ENCODE data around the gene TNP2. TPM values are rescaled to one million over a fixed set of nuclear protein-coding genes. Genes with fewer than 3 reads are reported as not detected.
"Not testable (repeated sequence)": the region's sequence is repeated elsewhere in the genome, so short reads cannot be mapped to it uniquely, and the experiment has no call there.

Gene TNP2
- total RNA-seq, 1 donor from 2014 or later, result not detected

DNA sequence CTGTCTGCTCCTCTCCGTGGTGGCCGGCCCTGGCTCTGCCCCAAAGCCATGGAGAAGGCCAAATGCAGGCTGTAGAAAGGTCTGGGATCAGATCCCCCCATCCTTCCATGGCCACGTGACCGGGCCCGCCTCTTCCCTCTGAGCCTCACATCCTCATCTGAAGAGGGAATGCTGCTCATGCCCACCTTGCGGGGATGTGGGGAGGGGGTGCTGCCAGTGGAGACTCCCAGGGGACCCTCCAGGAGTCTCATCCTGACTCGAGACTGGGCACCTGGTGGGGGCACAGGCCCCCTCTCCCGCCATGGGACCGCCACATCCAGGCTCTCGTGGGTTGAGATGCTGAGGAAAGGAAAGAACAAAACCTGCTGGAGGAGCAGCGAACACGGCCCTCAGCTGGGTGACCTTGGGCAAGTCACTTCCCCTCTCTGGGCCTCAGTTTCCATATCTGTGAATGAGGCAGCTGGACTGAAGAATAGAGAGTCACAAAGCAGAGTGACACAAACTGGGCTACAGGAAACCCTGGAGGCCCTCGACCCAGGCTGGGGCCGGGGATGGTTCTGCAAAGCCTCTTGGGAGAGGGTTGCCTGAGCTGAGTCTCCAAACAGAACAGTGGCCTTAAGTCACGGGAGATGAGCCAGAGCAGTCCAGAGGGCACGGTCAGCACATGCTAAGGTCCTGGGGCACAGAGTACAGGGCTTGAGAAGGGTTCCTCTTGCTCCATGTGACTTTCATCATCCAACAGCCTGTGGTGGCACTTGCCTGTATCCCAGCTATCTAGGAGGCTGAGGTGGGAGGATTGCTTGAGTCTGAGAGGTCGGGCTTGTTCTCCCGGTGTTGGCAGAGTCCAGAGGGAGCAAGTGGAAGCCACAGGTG lies 43.2 kb downstream of the TNP2 start:
- intact Hi-C loops (cut with DNase I), result no loop called here
- Histone ChIP-seq H3K36me3 (no peaks in the 10 kb centered on the region), H3K4me1 (peaks cover 25% of the 10 kb centered on the region), H3K27ac (peak overlapping the region; percentile 78), H3K9me3 (no peaks in the 10 kb centered on the region), H3K4me3 (no peak overlapping the region), H3K27me3 (no peaks in the 10 kb centered on the region)
- DNase-seq (no peak), ATAC-seq (no peak)
- TF ChIP-seq, protein P1, sequence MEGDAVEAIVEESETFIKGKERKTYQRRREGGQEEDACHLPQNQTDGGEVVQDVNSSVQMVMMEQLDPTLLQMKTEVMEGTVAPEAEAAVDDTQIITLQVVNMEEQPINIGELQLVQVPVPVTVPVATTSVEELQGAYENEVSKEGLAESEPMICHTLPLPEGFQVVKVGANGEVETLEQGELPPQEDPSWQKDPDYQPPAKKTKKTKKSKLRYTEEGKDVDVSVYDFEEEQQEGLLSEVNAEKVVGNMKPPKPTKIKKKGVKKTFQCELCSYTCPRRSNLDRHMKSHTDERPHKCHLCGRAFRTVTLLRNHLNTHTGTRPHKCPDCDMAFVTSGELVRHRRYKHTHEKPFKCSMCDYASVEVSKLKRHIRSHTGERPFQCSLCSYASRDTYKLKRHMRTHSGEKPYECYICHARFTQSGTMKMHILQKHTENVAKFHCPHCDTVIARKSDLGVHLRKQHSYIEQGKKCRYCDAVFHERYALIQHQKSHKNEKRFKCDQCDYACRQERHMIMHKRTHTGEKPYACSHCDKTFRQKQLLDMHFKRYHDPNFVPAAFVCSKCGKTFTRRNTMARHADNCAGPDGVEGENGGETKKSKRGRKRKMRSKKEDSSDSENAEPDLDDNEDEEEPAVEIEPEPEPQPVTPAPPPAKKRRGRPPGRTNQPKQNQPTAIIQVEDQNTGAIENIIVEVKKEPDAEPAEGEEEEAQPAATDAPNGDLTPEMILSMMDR (IDR thresholded peaks at IDR 0.05), result no peak

DNA sequence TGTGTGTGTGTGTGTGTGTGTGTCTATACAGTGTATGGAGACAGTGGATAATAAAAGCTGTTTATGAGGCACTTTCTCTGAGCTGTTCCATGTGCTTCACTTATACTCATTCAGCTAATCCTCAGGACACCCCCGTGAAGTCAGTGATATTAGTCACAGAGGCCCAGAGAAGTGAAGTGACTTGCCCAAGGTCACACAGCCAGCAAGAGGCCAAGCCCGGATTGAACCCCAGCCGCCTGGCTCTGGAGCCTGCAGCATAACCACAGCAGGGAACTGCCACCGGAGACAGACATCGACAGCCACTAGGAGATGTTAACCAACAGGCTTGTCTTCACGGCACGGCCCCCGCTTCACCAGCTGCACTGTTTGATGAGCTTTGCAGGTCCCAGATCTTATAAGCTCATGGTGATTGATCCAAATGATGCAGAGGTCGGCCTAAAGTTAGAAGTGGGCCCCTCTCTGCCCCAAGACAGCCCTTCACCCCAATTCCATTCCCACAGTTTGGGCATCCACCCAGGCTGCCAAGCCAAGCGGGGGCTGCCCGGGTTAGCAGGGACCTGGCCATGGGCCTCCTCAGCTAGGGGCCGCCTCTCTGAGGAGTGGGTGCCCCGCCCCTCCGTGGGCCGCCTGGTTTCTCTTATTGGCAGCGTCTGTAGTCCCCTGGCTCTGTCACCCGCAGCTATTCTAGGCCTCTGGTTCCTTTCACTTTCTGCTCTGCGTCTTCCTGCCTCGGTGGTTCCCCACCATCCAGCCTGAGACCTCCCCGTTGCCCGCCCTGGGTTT lies 44.0 kb downstream of the TNP2 start:
- TF ChIP-seq, protein P1 (IDR thresholded peaks at IDR 0.05), result no peak
- intact Hi-C loops (cut with DNase I), result no loop called here
- Histone ChIP-seq H3K27ac (peak overlapping the region; percentile 78), H3K9me3 (no peaks in the 10 kb centered on the region), H3K4me3 (no peak overlapping the region), H3K36me3 (no peaks in the 10 kb centered on the region), H3K4me1 (peaks cover 25% of the 10 kb centered on the region), H3K27me3 (no peaks in the 10 kb centered on the region)
- DNase-seq (peak; percentile 68), ATAC-seq (peak; percentile 28)

DNA sequence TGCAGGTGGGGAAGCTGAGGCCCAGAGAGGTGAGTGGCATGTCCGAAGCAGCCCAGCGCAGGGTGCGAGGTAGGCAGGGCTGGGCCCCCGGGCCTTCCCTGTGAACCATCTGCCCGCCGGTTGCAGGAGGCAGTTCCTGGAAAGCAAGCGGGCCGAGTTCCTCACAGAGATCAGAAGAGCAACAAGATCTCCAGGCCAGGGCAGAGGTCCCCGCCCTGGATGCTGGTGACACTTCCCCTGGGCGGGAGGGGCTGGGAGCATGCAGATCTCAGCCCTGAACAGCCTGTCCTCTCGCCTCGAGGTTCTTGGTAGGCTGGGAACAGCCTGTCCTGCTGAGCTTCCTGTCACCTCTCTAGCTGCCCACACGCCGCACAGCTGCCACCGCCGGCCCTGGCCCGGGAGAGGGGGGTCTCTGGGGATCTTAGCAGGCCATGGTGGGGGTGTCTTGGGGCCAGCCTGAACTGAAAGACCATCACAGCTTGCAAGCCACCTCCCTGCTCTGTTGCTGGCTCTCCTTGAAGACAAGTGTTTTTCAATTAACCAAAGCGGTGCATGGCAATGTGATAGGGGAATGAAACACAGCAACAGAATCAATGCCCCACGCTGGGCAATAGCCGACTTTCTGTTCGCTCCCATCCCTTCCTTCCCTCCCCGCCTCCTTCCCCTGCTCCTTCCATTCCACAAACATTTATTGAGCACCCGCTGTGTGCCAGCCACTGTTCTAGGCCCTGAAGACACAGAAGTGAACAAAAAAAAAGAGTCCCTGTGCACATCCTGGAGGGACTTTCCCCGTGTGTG lies 44.8 kb downstream of the TNP2 start:
- Histone ChIP-seq H3K27ac (peak overlapping the region; percentile 78), H3K36me3 (no peaks in the 10 kb centered on the region), H3K9me3 (no peaks in the 10 kb centered on the region), H3K4me1 (peaks cover 25% of the 10 kb centered on the region), H3K27me3 (no peaks in the 10 kb centered on the region), H3K4me3 (no peak overlapping the region)
- TF ChIP-seq, protein P1 (IDR thresholded peaks at IDR 0.05), result no peak
- ATAC-seq, result peak; percentile 97
- intact Hi-C loops (cut with DNase I), result no loop called here
- DNase-seq, result peak; percentile 90

DNA sequence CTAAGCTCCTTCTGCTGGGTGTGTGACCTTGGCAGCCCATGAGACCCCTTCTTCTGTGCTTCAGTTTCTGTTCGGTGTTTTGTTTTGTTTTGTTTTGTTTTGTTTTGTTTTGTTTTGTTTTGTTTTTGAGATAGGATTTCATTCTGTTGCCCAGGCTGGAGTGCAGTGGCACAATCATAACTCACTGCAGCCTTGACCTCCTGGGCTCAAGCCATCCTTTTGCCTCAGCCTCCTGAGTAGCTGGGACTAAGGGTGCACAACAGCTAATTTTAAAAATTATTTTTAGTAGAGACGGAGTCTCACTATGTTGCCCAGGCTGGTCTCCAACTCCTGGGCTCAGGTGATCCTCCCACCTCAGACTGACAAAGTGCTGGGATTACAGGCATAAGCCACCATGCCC lies 48.6 kb downstream of the TNP2 start:
- H3K27me3 ChIP-seq; H3K27ac ChIP-seq; H3K4me3 ChIP-seq; ATAC-seq; H3K9me3 ChIP-seq; H3K36me3 ChIP-seq; DNase-seq; intact Hi-C loops (cut with DNase I): not testable (repeated sequence)
- H3K4me1 ChIP-seq, result peaks cover 24% of the 10 kb centered on the region

DNA sequence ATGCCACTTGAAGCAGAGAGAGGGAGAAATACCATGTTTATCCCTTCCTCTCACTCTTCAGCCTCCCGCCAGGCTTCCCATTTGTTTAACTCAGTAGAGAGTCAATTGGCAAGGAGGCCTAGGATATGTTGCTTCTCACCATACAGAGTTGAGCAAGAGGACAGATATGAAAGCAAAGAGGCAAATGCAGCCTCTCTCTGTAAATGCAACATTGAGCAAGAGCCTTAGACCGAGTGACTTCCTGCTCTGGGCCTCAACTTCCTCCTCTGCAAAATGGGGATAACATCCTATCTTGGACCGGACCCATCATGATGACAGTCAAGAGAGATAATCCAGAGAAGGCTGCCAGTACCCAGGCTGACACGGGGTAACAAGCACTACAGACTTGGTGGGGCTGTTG lies 49.9 kb downstream of the TNP2 start:
- ATAC-seq (peak; percentile 65), DNase-seq (no peak)
- Histone ChIP-seq H3K4me3 (no peak overlapping the region), H3K4me1 (peaks cover 11% of the 10 kb centered on the region), H3K9me3 (peaks cover 7% of the 10 kb centered on the region), H3K27me3 (no peaks in the 10 kb centered on the region), H3K27ac (no peak overlapping the region), H3K36me3 (no peaks in the 10 kb centered on the region)
- TF ChIP-seq, protein P1 (IDR thresholded peaks at IDR 0.05), result no peak
- intact Hi-C loops (cut with DNase I), result no loop called here

Data from upper lobe of right lung (tissue), 1 donor.